Placental epithelial cell (primary cell): ENCODE measurements around the gene RPL6. TPM values are rescaled to one million over a fixed set of nuclear protein-coding genes. Genes with fewer than 3 reads are reported as not detected.

ENCODE experiments used
- total RNA-seq: library from RNA; depleted of rRNA; stranded (reverse); fragments of >200 nt; gene quantifications from 2 replicates; pipeline ENCODE4 v1.2.3, GENCODE V29; 2012

RPL6 gene
- 756 and 769 TPM in 2 replicates for total RNA-seq

GRCh38 chr12:112409064-112409905, at the start of gene RPL6:
Gene RPL6, minus strand, starts transcription at chr12:112409605. Its CDS starts 949 bp downstream, at chr12:112408656.

GRCh38 chr12:112418608-112419296, 9.3 kb upstream of the RPL6 start, which contains the start of gene PTPN11:
Gene PTPN11, plus strand, starts transcription at chr12:112418947. Its CDS starts 165 bp downstream, at chr12:112419112.

GRCh38 chr12:112381883-112382796, 27.3 kb downstream of the RPL6 start, which contains the start of gene HECTD4:
Gene HECTD4, minus strand, starts transcription at chr12:112382431. Its CDS starts 303 bp downstream, at chr12:112382128.

Other genes with a start within 250 kb of the RPL6 start
- gene HECTD4, start 27.2 kb downstream of the RPL6 start, total RNA-seq = 19.1 and 33.0 TPM in 2 replicates
- gene PTPN11, start 9.3 kb upstream of the RPL6 start, total RNA-seq = 51.8 and 87.1 TPM in 2 replicates